Femur (tissue), 1 donor: ENCODE measurements around the gene TAOK2.
A peak's percentile ranks its signal among the peaks of the same experiment; 100 is the strongest.

Experiments used
- DNase-seq: peaks from one replicate; pipeline ENCODE4 v3.0.0-alpha.2; 2017

Gene TAOK2

GRCh38 chr16:29988346-29989075 lies 14.8 kb downstream of the TAOK2 start:
- DNase-seq: no peak

- DNase-seq: no peak
These were observed 15.6 kb downstream of the TAOK2 start for GRCh38 chr16:29989111-29989858.

GRCh38 chr16:29990034-29990433 lies 16.4 kb downstream of the TAOK2 start:
- DNase-seq: no peak

- no peak for DNase-seq
These were observed 17.4 kb downstream of the TAOK2 start for GRCh38 chr16:29990883-29991570.

- no peak for DNase-seq
These were observed 17.9 kb downstream of the TAOK2 start for GRCh38 chr16:29991571-29991904.

GRCh38 chr16:29992344-29992967 lies 18.8 kb downstream of the TAOK2 start:
- DNase-seq: no peak

GRCh38 chr16:29993191-29993902 lies 19.7 kb downstream of the TAOK2 start:
- no peak for DNase-seq

GRCh38 chr16:29993903-29994599 lies 20.4 kb downstream of the TAOK2 start:
- no peak for DNase-seq

- no peak for DNase-seq
These were observed 21.1 kb downstream of the TAOK2 start for GRCh38 chr16:29994600-29995323.

GRCh38 chr16:29995324-29995910 lies 21.7 kb downstream of the TAOK2 start, which contains the start of gene HIRIP3:
Gene HIRIP3, minus strand, starts transcription at chr16:29995617. Its CDS starts 12 bp downstream, at chr16:29995605.
- DNase-seq: peak; percentile 93

- peak; percentile 99 for DNase-seq
These were observed 22.5 kb downstream of the TAOK2 start, which contains the start of gene INO80E for GRCh38 chr16:29995911-29996765. Gene INO80E, plus strand, starts transcription at chr16:29996241. Its CDS starts 70 bp downstream, at chr16:29996311.

GRCh38 chr16:29996766-29997250 lies 23.1 kb downstream of the TAOK2 start:
- DNase-seq: no peak

GRCh38 chr16:29999605-30000004 lies 25.9 kb downstream of the TAOK2 start:
- no peak for DNase-seq

GRCh38 chr16:30000735-30001631 lies 27.3 kb downstream of the TAOK2 start:
- no peak for DNase-seq

GRCh38 chr16:30002614-30003346 lies 29.1 kb downstream of the TAOK2 start:
- no peak for DNase-seq

GRCh38 chr16:30003670-30004423 lies 30.2 kb downstream of the TAOK2 start:
- no peak for DNase-seq

GRCh38 chr16:30004424-30004776 lies 30.7 kb downstream of the TAOK2 start:
- no peak for DNase-seq
